Activated T-helper 1 cell treated with anti-CD3 and anti-CD28 coated beads, Interleukin-12 subunit alpha, Interleukin-12 subunit beta, Interleukin-2, Interleukin-4 antibody, amounts not matched to agents 30 ng/mL and 10 ng/mL and 1 ng/mL, durations not matched to agents 14 hours and 24 hours and 36 hours (primary cell): ENCODE results near the gene NECAB2. TPM values are rescaled to one million over a fixed set of nuclear protein-coding genes. Genes with fewer than 3 reads are reported as not detected.

ENCODE experiments used
- DNase-seq: peaks from one replicate; pipeline ENCODE4 v3.0.0; 2021; ENCODE audit warnings: low spot score
- H3K27ac Mint-ChIP-seq: one replicate; pipeline ENCODE4 v1.8.0; 2021; ENCODE audit warnings: mild to moderate bottlenecking, mixed read lengths
- H3K27me3 Mint-ChIP-seq: one replicate; pipeline ENCODE4 v1.8.0; 2022; ENCODE audit warnings: mild to moderate bottlenecking, moderate library complexity, mixed read lengths; ENCODE audit not compliant: insufficient read depth
- H3K36me3 Mint-ChIP-seq: one replicate; pipeline ENCODE4 v1.8.0; 2021; ENCODE audit warnings: low read depth, mixed read lengths
- H3K4me1 Mint-ChIP-seq: one replicate; pipeline ENCODE4 v1.8.0; 2021; ENCODE audit warnings: low read depth, mixed read lengths
- H3K4me3 Mint-ChIP-seq: one replicate; pipeline ENCODE4 v1.8.0; 2021; ENCODE audit warnings: mild to moderate bottlenecking, moderate library complexity, mixed read lengths
- H3K9me3 Mint-ChIP-seq: one replicate; pipeline ENCODE4 v1.8.0; 2021; ENCODE audit warnings: mixed read lengths
- intact Hi-C: fragments of 100-400 bp; cut with micrococcal nuclease; formaldehyde crosslinking; loops from one replicate; pipeline ENCODE4 v1.15.1; 2024
- total RNA-seq: library from RNA; stranded (reverse); gene quantifications from 2 replicates; pipeline ENCODE4 v1.2.3, GENCODE V29; 2022

Gene NECAB2
- not detected in 2 replicates for total RNA-seq

DNA sequence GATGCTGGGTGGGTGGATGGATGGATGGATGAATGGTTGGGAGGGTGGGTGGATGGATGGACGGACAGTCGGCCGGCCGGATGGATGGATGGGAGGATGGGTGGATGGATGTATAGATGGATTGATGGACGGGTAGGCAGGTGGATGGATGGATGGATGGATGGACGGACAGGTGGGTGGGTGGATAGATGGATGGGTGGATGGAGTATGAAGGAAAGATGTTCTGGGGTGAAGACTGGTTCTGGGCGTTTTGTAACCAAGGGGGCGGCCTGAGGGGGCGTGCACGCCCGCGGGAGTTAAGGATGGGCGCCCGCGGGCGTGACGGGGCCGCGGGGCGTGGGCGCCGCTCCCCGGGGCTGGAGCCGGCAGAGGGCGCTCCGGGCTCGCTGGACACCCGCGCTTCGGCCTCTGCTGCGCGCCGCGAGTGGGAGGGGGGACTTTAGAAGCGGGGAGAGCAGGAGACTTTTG is at the start of gene NECAB2:
NECAB2 (plus strand) TSS at position 407 of the 468 bp plus-strand sequence. CDS start 405 bp downstream, outside the sequence.
- peaks cover 13% of the 10 kb centered on the region for H3K27me3 Mint-ChIP-seq
- H3K4me1 Mint-ChIP-seq, result no peaks in the 10 kb centered on the region
- intact Hi-C loops, result no loop called here
- no peaks in the 10 kb centered on the region for H3K9me3 Mint-ChIP-seq
- H3K27ac Mint-ChIP-seq, result no peak within 1 kb of the TSS
- peak within 1 kb of the TSS; percentile 50 for H3K4me3 Mint-ChIP-seq
- DNase-seq, result no peak
- no peaks in the 10 kb centered on the region for H3K36me3 Mint-ChIP-seq

DNA sequence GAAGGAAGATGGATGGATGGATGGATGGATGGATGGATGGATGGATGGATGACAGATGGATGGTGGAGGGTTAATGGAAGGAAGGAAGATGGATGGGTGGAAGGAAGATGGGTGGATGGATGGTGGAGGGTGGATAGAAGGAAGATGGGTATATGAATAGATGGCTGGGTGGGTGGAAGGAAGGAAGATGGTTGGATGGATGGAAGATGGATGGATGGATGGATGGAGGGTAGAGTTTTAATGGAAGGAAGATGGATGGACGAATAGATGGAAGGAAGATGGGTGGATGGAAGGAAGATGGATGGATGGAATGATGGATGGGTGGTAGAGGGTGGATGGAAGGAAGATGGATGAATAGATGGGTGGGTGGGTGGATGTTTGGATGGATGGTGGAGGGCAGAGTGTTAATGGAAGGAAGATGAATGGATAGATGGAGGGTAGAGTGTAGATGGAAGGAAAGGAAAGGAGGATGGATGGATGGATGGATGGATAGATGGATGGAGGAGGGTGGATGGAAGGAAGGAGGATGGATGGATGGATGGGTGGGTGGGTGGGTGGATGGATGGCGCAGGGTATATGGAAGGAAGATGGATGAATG is 47.1 kb upstream of the NECAB2 start:
- Mint-ChIP-seq H3K36me3 (peaks cover 25% of the 10 kb centered on the region), H3K27me3 (no peaks in the 10 kb centered on the region), H3K4me1 (no peaks in the 10 kb centered on the region), H3K4me3 (no peak overlapping the region), H3K27ac (no peak overlapping the region), H3K9me3 (no peaks in the 10 kb centered on the region)
- DNase-seq, result no peak
- intact Hi-C loops, result no loop called here

GRCh38 chr16:83923581-83924365 is 44.3 kb upstream of the NECAB2 start:
- intact Hi-C loops, result no loop called here

DNA sequence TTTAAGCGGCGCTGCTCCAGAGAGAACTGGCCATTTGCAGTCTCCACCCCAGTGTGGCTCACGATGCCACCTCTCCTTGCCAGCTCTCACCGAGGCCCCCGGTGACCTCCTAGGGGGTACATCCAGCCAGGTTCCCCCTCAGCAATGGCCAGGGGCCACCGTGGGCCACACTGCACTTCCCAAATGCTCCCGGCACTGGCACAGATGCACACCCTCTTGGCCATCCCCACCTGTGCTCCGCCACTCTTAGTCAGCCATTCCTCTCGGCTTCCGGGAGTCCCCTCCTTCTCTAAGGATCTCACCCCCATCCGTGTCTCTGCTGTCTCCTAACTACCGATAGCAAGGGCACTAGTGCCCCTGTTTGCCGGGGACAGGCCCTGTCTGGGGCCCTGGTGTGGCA is 43.4 kb upstream of the NECAB2 start:
- no peaks in the 10 kb centered on the region for H3K27me3 Mint-ChIP-seq
- H3K27ac Mint-ChIP-seq, result no peak overlapping the region
- no peaks in the 10 kb centered on the region for H3K9me3 Mint-ChIP-seq
- DNase-seq, result no peak
- H3K4me3 Mint-ChIP-seq, result no peak overlapping the region
- intact Hi-C loops, result no loop called here
- H3K4me1 Mint-ChIP-seq, result no peaks in the 10 kb centered on the region
- peaks cover 5% of the 10 kb centered on the region for H3K36me3 Mint-ChIP-seq

More at GRCh38 chr16:83923581-83924365, 44.3 kb upstream of the NECAB2 start:
- no peaks in the 10 kb centered on the region for H3K4me1 Mint-ChIP-seq
- H3K27ac Mint-ChIP-seq, result no peak overlapping the region
- no peak for DNase-seq
- peaks cover 11% of the 10 kb centered on the region for H3K36me3 Mint-ChIP-seq
- no peaks in the 10 kb centered on the region for H3K27me3 Mint-ChIP-seq
- no peaks in the 10 kb centered on the region for H3K9me3 Mint-ChIP-seq
- no peak overlapping the region for H3K4me3 Mint-ChIP-seq

DNA sequence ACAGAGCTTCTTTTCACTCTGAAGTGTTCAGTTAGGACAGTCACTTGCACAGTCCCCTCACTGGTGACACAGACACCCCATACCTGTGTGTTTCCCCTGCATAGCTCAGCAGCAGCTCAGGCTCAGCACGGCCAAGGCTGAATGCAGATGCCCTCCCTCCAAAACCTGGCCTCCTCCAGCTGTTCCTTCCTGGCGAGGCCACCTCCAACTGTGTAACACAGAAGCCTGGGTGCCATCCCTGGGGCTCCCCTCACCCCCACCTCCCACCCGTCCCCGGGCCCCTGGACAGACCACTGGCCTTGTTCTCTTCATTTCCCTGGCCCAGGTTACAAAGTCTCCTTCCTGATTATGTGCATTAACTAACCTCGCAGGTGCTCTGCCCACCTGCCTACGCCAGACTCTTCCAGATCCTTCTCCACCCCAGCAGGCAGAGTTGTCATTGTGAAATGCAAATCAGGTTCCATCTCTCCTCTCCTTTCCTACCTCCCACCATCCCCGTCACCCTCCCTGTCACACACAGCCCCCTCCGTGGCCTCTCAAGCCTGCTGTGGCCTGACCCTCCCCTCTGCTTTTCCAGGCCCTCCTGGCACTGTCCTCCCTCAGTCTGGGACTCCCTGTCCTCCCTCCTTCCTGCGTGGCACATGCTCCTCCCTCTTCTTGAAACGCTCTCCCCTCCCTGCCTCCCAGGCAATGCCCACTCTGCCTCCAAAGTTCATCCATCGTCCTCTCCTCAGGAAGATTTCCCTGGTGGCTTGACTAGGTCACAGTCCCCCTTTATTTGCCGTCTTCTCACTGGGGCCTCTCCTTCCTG is 42.7 kb upstream of the NECAB2 start:
- Mint-ChIP-seq H3K4me3 (no peak overlapping the region), H3K9me3 (no peaks in the 10 kb centered on the region), H3K36me3 (peaks cover 3% of the 10 kb centered on the region), H3K27ac (no peak overlapping the region), H3K27me3 (no peaks in the 10 kb centered on the region), H3K4me1 (no peaks in the 10 kb centered on the region)
- intact Hi-C loops, result no loop called here
- no peak for DNase-seq

DNA sequence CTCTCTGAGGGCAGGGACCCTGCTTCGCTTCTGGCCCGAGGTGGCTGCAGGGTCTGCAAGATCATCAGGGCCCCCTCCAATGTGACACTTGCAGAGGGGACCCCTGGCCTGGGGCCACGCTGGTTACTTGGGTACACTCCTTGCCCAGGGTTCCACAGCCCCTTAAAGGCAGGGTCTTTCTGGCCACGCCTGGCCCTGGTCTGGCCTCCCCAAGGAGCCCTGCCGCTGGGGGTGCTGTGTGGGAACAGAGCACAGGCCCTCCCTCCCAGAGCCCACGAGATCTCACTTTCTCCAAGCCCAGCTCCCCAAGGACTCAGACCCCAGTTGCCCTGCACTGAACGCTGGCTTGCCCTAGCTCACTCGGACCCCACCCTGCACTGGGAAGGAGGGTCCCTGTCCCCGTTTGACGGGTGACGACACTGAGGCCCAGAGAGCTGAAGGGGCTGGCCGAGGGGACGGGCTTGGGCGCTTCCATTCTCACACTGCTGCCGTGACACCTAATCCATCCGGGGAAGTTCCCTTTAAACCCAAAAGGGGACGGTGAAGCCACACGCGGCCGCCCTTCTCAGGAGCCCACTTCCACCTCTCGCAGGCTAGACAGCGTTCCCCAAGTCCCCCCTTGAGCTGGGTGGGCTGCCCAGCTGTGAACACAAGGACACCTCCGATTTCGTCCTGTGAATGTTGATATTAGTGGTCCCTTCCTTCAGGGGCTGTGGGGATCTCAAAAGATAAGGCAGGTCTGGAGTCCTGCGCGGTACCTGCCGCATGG is 41.9 kb upstream of the NECAB2 start:
- Mint-ChIP-seq H3K4me1 (no peaks in the 10 kb centered on the region), H3K4me3 (no peak overlapping the region), H3K27ac (no peak overlapping the region), H3K36me3 (no peaks in the 10 kb centered on the region), H3K27me3 (no peaks in the 10 kb centered on the region), H3K9me3 (no peaks in the 10 kb centered on the region)
- DNase-seq, result no peak
- intact Hi-C loops, result loop anchor here (1.0 kb wide), 2 partner anchors 100 to 139 kb away; no protein-coding TSS in a partner anchor

DNA sequence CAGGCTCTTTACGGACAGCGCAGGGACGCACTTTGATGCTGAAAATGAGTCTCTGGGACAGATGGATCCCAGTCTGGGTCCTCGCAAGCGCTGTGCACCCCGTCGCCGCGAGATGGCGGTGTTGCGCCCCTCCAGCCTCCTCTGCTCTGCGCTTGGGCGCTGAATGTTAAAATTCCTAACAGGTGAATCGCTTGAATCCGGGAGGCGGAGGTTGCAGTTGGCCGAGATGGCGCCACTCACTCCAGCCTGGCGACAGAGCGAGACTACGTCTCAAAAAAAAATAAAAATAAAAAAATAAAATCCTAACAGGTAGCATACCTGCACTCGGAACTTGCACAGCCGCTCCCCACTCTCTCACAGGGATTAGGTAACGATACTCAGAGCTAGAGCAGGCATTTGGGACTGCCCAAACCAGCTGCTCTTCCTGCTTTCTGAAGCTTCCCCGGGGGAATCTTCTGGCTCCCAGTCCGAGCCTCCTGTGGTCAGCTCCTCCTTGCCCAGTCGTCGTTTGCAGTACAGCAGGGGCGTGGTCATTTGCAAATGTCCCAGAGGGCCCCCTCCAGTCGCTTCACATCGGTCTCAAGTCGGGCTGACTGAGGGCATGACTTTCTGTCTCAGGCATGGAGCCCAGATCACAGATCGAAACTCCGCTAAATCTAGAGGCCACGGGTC is 41.2 kb upstream of the NECAB2 start:
- H3K27me3 Mint-ChIP-seq, result no peaks in the 10 kb centered on the region
- intact Hi-C loops, result loop anchor here (1.0 kb wide), 2 partner anchors 101 to 138 kb away; no protein-coding TSS in a partner anchor

DNA sequence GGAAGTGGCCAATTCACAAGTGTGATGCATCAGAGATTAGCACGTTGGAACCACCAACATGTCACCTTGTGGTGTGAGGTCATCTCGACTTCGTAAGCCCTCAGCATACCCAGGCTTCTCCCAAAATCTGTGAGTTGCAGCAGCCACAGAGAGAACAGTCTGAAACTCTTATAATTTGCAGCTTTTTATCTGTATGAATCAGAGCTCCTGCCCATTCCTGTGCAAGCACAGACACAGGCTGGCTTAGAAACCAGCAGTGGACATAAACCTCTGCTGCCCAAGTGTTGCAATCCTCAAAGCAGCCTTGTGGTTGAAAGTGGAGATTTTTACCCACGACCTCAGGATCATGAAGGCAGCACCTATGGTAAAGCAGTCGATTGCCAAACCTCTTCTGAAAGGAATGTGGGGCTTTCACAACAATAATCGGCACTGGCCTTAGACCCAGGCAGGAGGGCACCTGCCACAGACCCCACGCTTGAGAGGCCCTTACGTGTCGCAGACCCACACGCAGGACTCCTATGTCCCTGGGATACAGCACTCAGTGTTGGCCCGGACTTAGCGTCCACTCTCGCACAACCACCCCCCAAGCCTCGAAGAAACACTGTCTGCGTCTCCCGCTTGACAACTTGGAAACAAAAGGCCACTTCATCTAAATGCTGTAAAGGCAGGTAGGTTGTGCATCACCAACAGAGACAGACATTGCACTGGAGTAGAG is 39.5 kb upstream of the NECAB2 start:
- Mint-ChIP-seq H3K27ac (no peak overlapping the region), H3K4me3 (no peak overlapping the region), H3K27me3 (no peaks in the 10 kb centered on the region), H3K4me1 (no peaks in the 10 kb centered on the region), H3K9me3 (no peaks in the 10 kb centered on the region), H3K36me3 (no peaks in the 10 kb centered on the region)
- no peak for DNase-seq
- intact Hi-C loops, result no loop called here

More for the DNA sequence above, 41.2 kb upstream of the NECAB2 start:
- no peak overlapping the region for H3K4me3 Mint-ChIP-seq
- H3K27ac Mint-ChIP-seq, result no peak overlapping the region
- no peaks in the 10 kb centered on the region for H3K4me1 Mint-ChIP-seq
- DNase-seq, result peak; percentile 17
- H3K9me3 Mint-ChIP-seq, result no peaks in the 10 kb centered on the region
- H3K36me3 Mint-ChIP-seq, result no peaks in the 10 kb centered on the region

DNA sequence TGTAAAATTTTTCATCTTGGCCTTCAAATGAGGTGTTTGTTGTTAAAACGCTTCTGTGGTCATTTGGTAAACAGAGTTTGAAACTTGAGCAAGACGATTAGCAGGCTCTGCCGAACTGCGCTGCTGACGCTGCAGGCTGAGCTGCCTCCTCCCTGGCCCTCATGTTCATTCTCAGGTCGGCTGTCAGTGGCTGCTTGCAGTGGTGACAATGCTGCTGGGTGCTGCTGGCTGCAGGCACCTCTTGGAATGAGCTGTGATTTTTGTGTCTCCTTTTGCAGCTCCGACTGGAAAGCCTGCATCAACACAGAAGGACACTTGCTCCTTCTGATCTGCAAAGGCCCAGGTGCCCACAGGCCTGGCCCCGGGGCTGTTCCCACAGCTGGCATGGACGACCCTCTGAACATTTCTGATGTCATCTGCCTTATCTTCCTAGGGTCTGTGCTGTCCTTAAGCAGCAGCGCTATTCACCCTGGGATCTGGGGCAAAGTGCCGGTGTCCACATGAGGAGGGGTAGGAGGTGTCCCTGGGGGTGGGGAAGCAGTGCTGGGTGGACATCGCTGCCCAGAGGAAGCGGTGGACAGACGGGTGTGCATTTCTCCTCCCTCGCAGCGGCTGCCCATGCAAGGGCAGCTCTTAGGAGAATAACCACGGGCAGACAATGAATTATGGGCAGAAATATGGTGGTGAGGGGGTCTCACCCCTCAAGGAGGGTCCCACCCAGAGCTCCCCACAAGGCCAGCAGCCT is 38.1 kb upstream of the NECAB2 start:
- H3K4me1 Mint-ChIP-seq, result no peaks in the 10 kb centered on the region
- H3K27me3 Mint-ChIP-seq, result no peaks in the 10 kb centered on the region
- H3K27ac Mint-ChIP-seq, result no peak overlapping the region
- H3K9me3 Mint-ChIP-seq, result no peaks in the 10 kb centered on the region
- no peak overlapping the region for H3K4me3 Mint-ChIP-seq
- no peak for DNase-seq
- no peaks in the 10 kb centered on the region for H3K36me3 Mint-ChIP-seq
- intact Hi-C loops, result no loop called here

DNA sequence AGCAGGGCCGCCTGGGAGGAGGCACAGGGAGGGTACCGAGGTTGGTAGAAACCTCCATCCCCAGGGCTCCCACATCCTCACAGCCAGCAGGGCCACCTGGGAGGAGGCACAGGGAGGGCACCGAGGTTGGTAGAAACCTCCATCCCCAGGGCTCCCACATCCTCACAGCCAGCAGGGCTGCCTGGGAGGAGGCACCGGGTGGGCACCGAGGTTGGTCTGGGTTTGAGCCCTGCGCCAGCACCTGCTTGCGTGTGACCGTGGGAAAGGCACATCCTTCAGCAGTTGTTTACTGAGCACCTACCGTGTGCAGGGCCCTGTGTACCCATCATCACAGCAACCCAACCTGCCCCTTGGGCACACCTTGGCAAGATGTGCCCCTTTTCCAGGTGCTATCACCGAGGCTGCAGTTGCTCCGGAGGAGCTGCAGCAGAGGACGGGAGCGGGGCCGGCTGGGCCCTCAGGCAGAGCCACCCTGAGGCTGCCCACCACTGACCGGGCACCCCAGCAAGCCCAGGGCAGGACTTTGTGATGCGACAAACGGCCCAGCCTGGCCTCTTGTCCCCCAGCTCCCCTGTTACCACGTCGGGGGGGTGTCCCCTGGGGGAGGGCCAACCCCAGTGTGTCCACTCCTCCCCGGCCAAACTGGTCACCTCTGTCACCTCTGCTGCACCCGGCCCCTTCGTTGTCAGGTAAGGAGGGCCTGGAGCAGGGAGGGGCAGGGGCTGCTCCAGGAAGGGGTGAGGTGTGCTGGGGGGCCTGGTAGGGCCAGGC is 37.1 kb upstream of the NECAB2 start:
- Mint-ChIP-seq H3K4me1 (no peaks in the 10 kb centered on the region), H3K4me3 (no peak overlapping the region), H3K36me3 (no peaks in the 10 kb centered on the region), H3K9me3 (no peaks in the 10 kb centered on the region), H3K27ac (no peak overlapping the region), H3K27me3 (no peaks in the 10 kb centered on the region)
- no peak for DNase-seq
- intact Hi-C loops, result no loop called here
